GM12801 (cell line): ENCODE data around the gene LCK.

ENCODE experiments used
- CTCF ChIP-seq: IDR thresholded peaks from one replicate; pipeline ENCODE4 v1.5.1; 2011; ENCODE audit warnings: control low read depth; ENCODE audit not compliant: insufficient read length; ENCODE audit errors: extremely low read depth

Gene LCK

GRCh38 chr1:32250893-32251716 is at the start of gene LCK:
Gene LCK (plus strand): TSS chr1:32251265. CDS start chr1:32274330, 23,065 bp downstream.
- no peak for TF ChIP-seq CTCF

GRCh38 chr1:32204943-32205361 is 46.1 kb upstream of the LCK start:
- TF ChIP-seq CTCF: no peak

GRCh38 chr1:32205401-32206370 is 45.4 kb upstream of the LCK start, which contains the start of gene IQCC:
Gene IQCC (plus strand): TSS chr1:32205671. CDS start chr1:32205682, 11 bp downstream.
- no peak for TF ChIP-seq CTCF

- no peak for TF ChIP-seq CTCF
Observed at GRCh38 chr1:32208469-32208868, 42.6 kb upstream of the LCK start.

GRCh38 chr1:32208891-32209328 is 42.2 kb upstream of the LCK start, which contains the start of gene DCDC2B:
Gene DCDC2B (plus strand): TSS chr1:32209089. CDS start chr1:32209094, 5 bp downstream.
- TF ChIP-seq CTCF: no peak

- TF ChIP-seq CTCF: no peak
Observed at GRCh38 chr1:32215629-32216480, 35.2 kb upstream of the LCK start.
